ENCODE measurements around the gene HINT3.
"Not testable (repeated sequence)": the region's sequence is repeated elsewhere in the genome, so short reads cannot be mapped to it uniquely, and the experiment has no call there.

HINT3 gene

DNA sequence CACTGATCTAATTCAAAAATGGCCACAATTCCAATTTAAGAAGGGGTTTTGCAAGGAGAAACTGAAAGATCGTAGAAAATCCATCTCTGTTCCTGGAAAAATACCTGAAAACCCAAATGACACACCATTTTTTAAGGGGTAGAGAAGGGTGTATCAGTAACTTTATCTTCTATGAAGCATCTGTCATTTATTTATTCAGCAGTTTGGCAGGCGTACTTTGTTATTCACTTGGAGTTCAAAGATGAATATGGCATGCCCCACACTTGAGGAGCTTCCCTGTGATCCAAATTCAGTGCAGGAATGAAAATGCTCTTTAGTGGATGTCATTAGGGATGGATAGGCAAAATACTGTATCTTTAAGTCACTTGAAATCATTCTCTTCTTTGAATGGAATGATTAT, 7.2 kb downstream of the HINT3 start:
- DNase-seq = no peak

DNA sequence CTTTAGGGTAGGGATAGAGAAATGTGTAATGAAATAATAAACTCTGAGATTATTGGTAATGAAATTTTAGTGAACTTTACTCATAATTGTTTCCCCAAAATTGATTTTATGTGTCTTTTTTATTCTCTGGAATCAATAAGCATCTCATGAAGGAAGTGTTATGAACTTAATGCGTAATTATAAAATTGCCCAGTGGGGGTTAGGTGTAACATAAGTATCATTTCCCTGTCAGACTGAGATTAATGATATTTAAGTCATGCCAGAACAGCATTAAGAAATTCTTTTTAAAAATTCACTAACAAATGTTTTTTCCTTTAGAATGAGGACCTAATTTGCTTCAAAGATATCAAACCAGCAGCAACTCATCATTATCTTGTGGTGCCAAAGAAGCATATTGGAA, 10.0 kb downstream of the HINT3 start:
- DNase-seq = no peak

DNA sequence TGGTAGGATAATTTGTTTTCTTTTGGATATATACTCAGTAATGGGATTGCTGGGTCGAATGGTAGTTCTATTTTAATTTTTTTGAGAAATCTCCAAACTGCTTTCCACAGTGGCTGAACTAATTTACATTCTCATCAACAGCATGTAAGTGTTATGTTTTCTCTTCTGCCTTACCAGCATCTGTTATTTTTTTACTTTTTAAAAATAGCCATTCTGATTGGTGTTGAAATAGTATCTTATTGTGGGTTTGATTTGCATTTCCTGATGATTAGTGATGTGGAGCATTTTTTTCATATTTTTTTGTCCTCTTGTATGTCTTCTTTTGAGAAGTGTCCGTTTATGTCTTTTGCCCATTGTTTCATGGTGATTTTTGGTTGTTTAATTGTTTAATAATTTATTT, 11.9 kb downstream of the HINT3 start:
- no peak for DNase-seq

GRCh38 chr6:125970760-125971159, 14.2 kb downstream of the HINT3 start:
- DNase-seq = no peak

- not testable (repeated sequence) for DNase-seq
These were observed 15.9 kb downstream of the HINT3 start for GRCh38 chr6:125972478-125972877.

GRCh38 chr6:125974214-125974866, 17.8 kb downstream of the HINT3 start:
- DNase-seq = peak; percentile 61

- DNase-seq = no peak
These were observed 22.5 kb downstream of the HINT3 start for GRCh38 chr6:125979101-125979500.

DNA sequence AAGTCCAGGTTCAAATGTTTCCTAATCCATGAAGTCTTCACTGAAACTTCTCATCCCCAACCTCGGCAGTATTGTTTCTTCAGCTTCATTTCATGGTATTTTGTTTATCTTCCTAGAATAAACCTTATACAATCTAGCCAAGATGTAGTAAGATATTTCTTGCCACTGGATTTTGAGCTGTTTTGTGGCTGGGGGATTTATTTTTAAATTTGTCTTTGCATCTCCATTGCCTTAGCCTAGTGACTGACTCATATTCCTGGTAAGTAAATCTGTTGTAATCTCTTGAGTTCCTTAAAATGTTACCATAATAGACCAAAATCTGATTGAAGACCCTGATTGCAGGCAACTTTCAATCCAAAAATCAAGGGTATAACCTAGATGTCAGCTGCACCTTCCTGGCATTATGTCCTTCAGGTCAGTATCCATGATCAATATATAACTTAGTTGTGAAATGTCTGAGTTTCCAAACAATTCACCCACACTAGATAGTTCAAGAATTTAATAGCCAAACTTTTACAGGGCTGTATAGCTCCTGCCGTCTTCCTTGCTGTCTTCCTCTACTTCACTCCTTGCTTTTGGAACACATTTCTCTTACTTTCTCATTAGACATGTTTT, 25.1 kb downstream of the HINT3 start:
- DNase-seq = no peak

DNA sequence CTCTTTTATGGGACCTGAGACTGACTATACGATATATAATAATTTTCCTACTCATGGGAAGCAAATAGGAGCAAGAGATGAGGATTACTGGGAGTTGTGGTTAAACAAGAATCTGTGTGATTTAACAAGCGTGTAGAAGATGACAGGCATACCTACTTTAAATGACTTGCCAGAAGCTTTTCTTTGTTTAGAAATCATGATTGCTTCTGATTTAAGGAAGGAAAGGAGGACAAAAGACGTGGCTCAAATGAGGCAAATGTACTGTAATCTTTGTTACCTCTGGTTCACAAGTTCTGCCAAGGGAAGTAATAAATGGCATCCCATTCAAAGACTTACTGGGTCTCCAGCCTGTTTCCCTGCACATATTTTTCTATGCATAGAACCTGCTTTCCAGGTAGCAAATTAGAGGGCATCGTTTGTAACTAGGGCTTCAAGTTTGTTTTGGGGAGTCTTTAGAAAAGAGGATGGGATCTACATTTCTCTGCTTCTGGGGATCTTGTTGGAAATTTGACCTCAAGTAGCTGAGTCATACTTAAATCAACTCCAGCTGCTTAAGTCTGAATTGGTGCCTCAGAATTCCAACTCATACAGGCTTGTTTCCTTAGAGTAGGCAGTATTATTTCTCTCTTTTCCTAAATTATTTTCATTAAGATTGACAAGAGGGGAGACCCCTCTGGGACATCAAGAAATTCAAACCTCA, 26.8 kb downstream of the HINT3 start:
- no peak for DNase-seq

- no peak for DNase-seq
These were observed 27.7 kb downstream of the HINT3 start for GRCh38 chr6:125984311-125984710.

DNA sequence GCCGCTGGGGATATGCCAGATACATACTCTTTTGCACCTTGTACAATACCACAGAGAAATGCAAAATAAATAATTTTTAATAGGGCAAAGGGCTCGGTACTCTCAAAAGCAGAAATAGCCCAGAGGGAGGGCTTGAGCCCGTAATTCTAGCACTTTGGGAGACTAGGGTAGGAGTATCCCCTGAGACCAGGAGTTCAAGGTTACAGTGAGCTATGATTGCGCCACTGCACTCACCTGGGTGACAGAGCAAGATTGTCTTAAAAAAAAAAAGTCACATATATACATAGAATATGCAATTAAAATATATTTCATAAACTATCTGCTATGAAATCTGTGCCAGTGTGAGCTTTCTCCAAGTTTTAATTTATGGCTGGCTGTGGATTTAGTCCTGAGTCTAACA, 29.0 kb downstream of the HINT3 start:
- no peak for DNase-seq

- DNase-seq = no peak
These were observed 29.4 kb downstream of the HINT3 start for GRCh38 chr6:125985979-125986300.

- DNase-seq = peak; percentile 96
These were observed 29.9 kb downstream of the HINT3 start, which contains the start of gene TRMT11 for GRCh38 chr6:125986301-125987025. Gene TRMT11 (plus strand): TSS chr6:125986540. CDS start chr6:125986551, 11 bp downstream.

GRCh38 chr6:125987026-125987617, 30.6 kb downstream of the HINT3 start:
- no peak for DNase-seq

- DNase-seq = no peak
These were observed 31.7 kb downstream of the HINT3 start for GRCh38 chr6:125988280-125988679.

- DNase-seq = no peak
These were observed 33.1 kb downstream of the HINT3 start for GRCh38 chr6:125989631-125990030.

DNA sequence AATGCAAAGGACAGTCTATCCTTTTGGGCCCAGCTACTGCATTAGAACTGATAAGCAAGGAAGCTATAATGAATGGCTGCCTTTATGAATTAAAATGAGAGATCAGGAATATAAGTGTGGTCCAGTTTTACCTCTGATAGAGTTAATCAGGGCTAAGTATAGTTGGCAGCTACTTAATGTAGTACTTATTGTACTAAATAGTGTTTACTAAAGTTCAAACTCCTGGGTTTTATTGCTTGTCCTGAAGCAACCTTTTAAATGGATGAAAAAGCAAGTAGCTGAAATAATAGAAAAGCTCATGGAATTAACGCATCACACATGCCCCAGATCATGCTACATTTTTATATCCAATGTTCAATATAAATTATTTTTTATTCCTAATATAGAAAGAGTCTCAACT, 35.1 kb downstream of the HINT3 start:
- no peak for DNase-seq

DNA sequence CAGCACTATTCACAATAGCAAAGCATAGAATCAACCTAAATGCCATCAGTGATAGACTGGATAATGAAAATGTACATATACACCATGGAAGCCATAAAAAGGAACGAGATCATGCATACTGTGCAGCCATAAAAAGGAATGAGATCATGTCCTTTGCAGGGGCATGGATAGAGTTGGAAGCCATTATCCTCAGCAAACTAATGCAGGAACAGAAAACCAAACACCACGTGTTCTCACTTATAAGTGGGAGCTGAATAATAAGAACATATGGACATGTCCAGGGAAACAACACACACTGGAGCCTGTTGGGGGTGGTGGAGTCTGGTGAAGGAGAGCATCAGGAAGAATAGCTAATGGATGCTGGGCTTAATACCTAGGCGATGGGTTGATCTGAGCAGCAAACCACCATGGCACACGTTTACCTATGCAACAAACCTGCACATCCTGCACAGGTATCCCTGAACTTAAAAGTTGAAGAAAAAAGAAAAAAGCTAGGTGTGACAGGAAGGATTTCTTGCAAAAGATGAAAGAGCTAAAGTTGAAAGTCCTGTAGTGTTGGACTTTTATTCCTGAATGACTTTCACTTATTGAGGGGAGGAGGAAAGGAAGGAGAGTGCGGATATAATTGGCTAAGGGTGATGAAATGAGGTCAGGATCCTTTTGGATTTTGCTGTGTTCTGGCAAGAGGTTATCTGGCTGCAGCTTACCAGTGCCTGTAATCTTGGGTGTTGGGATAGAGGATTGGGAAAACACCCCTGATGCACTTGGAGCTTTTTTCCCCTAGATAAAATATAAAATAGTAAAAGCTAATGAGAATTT, 38.3 kb downstream of the HINT3 start:
- no peak for DNase-seq

DNA sequence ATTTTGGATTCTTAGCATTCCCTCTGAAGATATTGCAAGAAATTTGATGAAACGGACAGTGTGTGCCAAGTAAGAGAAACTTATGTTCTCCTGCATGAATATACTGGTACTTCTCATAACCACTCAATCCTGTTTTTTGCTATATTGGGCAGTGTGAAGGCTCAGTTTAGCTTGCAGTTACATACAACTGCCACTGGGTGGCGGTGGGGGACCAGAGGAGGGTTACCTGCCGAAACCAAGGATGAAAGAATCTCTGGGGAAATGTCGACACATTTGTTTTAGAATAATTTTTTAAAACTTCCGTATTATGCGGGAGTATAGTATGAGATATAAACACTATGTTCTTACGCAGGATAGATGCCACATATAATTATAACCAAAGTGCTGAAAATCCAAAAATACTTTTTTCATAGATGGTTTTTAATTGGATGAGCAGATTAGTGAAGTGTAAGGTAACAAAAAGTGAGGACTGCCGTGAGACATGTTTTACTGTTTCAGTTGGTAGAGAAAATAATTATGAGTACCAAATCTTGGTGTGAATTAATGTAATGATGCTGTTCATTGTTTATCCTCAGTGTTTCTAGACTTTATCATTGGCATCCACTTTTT, 39.5 kb downstream of the HINT3 start:
- peak; percentile 63 for DNase-seq

GRCh38 chr6:126002755-126003679, 46.4 kb downstream of the HINT3 start:
- no peak for DNase-seq

- no peak for DNase-seq
These were observed 51.2 kb downstream of the HINT3 start for GRCh38 chr6:126007800-126008199.

All from NCI-H1105 (cell line).